Peyer's patch (tissue), 4 donors: ENCODE results near the gene TPRG1L. TPM values are rescaled to one million over a fixed set of nuclear protein-coding genes. Genes with fewer than 3 reads are reported as not detected.

Experiments
- DNase-seq, 3 donors: peaks; one replicate each; pipeline ENCODE4 v3.0.0-alpha.2; 2017 to 2019
- H3K27ac ChIP-seq, 4 donors: fragments of 200-600 bp; sonication (generic); one replicate each; pipeline ENCODE4 v1.5.1; 2016 to 2019
- H3K27me3 ChIP-seq, 2 donors: fragments of 200-600 bp; sonication (generic); one replicate each; pipeline ENCODE4 v1.5.1; 2019
- H3K36me3 ChIP-seq, 3 donors: fragments of 200-600 bp; sonication (generic); one replicate each; pipeline ENCODE4 v1.5.1; 2016 to 2019
- H3K4me1 ChIP-seq, 4 donors: fragments of 200-600 bp; sonication (generic); one replicate each; pipeline ENCODE4 v1.5.1; 2016 to 2019
- H3K4me3 ChIP-seq, 4 donors: fragments of 200-600 bp; sonication (generic); 1 replicate in 3 of 4; 2 replicates in 1 of 4; pipeline ENCODE4 v1.5.1; 2016 to 2019; ENCODE audit warnings: mild to moderate bottlenecking in 1 of 4
- H3K9me3 ChIP-seq, 4 donors: fragments of 200-600 bp; sonication (generic); one replicate each; pipeline ENCODE4 v1.5.1; 2016 to 2019; ENCODE audit warnings: mild to moderate bottlenecking in 1 of 4
- CTCF ChIP-seq, 6 experiments: fragments of 450-650 bp in 4 of 6; fragments of 200-600 bp in 2 of 6; sonication (generic) in 1 of 6; IDR thresholded peaks; one replicate each; pipeline ENCODE4 v1.5.1; 2017 to 2019; ENCODE audit warnings: antibody characterized with exemption in 6 of 6, mild to moderate bottlenecking in 3 of 6, moderate library complexity in 1 of 6
- POLR2A ChIP-seq, 2 donors: fragments of 450-650 bp; IDR thresholded peaks; one replicate each; pipeline ENCODE4 v1.5.1; 2017; ENCODE audit warnings: antibody characterized with exemption in 2 of 2, mild to moderate bottlenecking in 2 of 2, moderate library complexity in 2 of 2
- total RNA-seq, 4 donors: library from RNA; depleted of rRNA; stranded (reverse); fragments of >200 nt; gene quantifications; one replicate each; pipeline ENCODE4 v1.1.0, GENCODE V29; 2016

TPRG1L gene
- total RNA-seq, 4 donors from 2014 or later, result 16.5 to 93.9 (median 71.3) TPM

DNA sequence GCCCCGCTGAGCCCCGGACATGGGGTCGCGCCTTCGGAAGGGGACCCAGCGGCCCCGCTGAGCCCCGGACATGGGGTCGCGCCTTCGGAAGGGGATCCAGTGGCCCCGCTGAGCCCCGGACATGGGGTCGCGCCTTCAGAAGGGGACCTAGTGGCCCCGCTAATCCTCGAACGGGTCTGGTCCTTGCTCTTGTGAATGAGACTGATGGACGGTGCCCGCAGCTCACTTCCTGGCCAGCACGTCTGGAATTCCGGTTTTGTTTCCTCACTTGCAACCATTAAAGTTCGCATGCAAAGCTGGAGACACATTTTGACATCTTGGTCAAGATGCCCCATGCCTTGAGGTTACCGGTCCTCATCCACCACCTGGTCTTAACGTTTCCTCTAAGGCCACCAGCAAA is 19.5 kb downstream of the TPRG1L start:
- peak in 1 of 3 donors; percentile 6 for DNase-seq
- TF ChIP-seq CTCF (IDR thresholded peaks at IDR 0.05) (no peak), POLR2A (IDR thresholded peaks at IDR 0.05) (no peak)
- Histone ChIP-seq H3K4me1 (peaks cover 0 to 9% (median 2%) of the 10 kb centered on the region in 4 donors), H3K36me3 (peaks cover 0 to 53% (median 0%) of the 10 kb centered on the region in 3 donors), H3K9me3 (no peaks in the 10 kb centered on the region), H3K4me3 (no peak overlapping the region), H3K27me3 (no peaks in the 10 kb centered on the region), H3K27ac (no peak overlapping the region)

DNA sequence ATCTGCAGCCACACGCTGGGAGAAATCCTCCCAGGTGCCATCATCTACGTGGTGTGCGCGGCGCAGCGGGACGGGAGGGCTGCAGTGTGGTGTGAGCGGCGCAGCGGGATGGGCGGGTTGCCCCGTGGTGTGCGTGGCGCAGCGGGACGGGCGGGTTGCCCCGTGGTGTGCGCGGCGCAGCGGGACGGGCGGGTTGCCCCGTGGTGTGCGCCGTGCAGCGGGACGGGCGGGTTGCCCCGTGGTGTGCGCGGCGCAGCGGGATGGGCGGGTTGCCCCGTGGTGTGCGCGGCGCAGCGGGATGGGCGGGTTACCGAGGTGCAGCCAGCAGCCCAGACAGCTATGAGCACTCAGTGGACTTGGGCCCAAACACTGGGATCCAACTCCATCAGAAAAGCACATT is 20.4 kb downstream of the TPRG1L start:
- peak in 1 of 3 donors; percentile 9 for DNase-seq
- Histone ChIP-seq H3K36me3 (peaks cover 0 to 43% (median 0%) of the 10 kb centered on the region in 3 donors), H3K9me3 (no peaks in the 10 kb centered on the region), H3K4me3 (no peak overlapping the region), H3K4me1 (peaks cover 0 to 14% (median 4%) of the 10 kb centered on the region in 4 donors), H3K27ac (no peak overlapping the region), H3K27me3 (no peaks in the 10 kb centered on the region)
- TF ChIP-seq CTCF (IDR thresholded peaks at IDR 0.05) (no peak), POLR2A (IDR thresholded peaks at IDR 0.05) (no peak)

- peak in 1 of 3 donors; percentile 23 for DNase-seq
- H3K4me3 ChIP-seq, result no peak overlapping the region
- TF ChIP-seq CTCF (IDR thresholded peaks at IDR 0.05), result no peak
- TF ChIP-seq POLR2A (IDR thresholded peaks at IDR 0.05), result no peak
- H3K27ac ChIP-seq, result no peak overlapping the region
- peaks cover 0 to 5% of the 10 kb centered on the region in 2 donors for H3K27me3 ChIP-seq
- peaks cover 0 to 19% (median 8%) of the 10 kb centered on the region in 4 donors for H3K4me1 ChIP-seq
- H3K36me3 ChIP-seq, result peaks cover 0 to 38% (median 0%) of the 10 kb centered on the region in 3 donors
- no peaks in the 10 kb centered on the region for H3K9me3 ChIP-seq
Observed at GRCh38 chr1:3645666-3646355, 21.0 kb downstream of the TPRG1L start.

DNA sequence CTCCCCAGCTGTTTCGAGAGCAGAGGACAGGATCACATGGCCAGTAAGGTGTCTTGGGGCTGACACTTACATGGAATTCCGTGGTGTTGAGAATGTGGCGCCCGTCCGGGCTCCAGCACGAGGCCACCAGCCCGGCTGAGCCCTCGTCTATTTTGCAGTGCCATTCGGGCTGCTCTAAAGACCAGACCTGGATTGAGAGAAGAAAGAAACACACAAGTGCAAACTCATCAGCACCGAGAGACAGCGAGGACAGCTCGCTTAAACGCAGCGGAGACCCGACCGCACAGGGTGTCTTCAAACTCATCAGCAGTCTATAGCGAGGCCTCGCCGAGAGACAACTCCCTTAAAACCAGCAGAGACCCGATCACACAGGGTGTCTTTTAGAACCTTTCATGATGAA is 21.8 kb downstream of the TPRG1L start:
- peaks cover 0 to 27% (median 16%) of the 10 kb centered on the region in 4 donors for H3K4me1 ChIP-seq
- H3K27ac ChIP-seq, result no peak overlapping the region
- H3K36me3 ChIP-seq, result peaks cover 0 to 32% (median 0%) of the 10 kb centered on the region in 3 donors
- H3K9me3 ChIP-seq, result no peaks in the 10 kb centered on the region
- peak in 1 of 3 donors; percentile 13 for DNase-seq
- no peak for TF ChIP-seq CTCF (IDR thresholded peaks at IDR 0.05)
- no peak for TF ChIP-seq POLR2A (IDR thresholded peaks at IDR 0.05)
- no peak overlapping the region for H3K4me3 ChIP-seq
- peaks cover 0 to 13% of the 10 kb centered on the region in 2 donors for H3K27me3 ChIP-seq

- peak within 1 kb of the TSS in 2 of 4 donors; percentile 9 to 79 for H3K27ac ChIP-seq
- peaks cover 0 to 43% (median 25%) of the 10 kb centered on the region in 4 donors for H3K4me1 ChIP-seq
- H3K4me3 ChIP-seq, result peak within 1 kb of the TSS; percentile 80 to 98 (median 90)
- no peaks in the 10 kb centered on the region for H3K9me3 ChIP-seq
- peak in 3 of 6 experiments; percentile 4 to 35 (median 23) for TF ChIP-seq CTCF (IDR thresholded peaks at IDR 0.05)
- peak; percentile 76 to 77 for TF ChIP-seq POLR2A (IDR thresholded peaks at IDR 0.05)
- DNase-seq, result peak; percentile 92 to 98 (median 93)
- H3K27me3 ChIP-seq, result peaks cover 0 to 35% of the 10 kb centered on the region in 2 donors
- peaks cover 0 to 29% (median 0%) of the 10 kb centered on the region in 3 donors for H3K36me3 ChIP-seq
Observed at GRCh38 chr1:3649342-3650247, 24.8 kb downstream of the TPRG1L start, which contains the start of gene WRAP73. Gene WRAP73 (minus strand): TSS chr1:3650103. CDS start chr1:3649999, 104 bp downstream.
